GM15510 (cell line): ENCODE results near the gene IST1.

Experiments
- POLR2A ChIP-seq: IDR thresholded peaks from 3 replicates; pipeline ENCODE4 v1.6.1; 2011; ENCODE audit warnings: borderline replicate concordance; ENCODE audit not compliant: insufficient read length; ENCODE audit errors: extremely low read depth

Gene IST1

DNA sequence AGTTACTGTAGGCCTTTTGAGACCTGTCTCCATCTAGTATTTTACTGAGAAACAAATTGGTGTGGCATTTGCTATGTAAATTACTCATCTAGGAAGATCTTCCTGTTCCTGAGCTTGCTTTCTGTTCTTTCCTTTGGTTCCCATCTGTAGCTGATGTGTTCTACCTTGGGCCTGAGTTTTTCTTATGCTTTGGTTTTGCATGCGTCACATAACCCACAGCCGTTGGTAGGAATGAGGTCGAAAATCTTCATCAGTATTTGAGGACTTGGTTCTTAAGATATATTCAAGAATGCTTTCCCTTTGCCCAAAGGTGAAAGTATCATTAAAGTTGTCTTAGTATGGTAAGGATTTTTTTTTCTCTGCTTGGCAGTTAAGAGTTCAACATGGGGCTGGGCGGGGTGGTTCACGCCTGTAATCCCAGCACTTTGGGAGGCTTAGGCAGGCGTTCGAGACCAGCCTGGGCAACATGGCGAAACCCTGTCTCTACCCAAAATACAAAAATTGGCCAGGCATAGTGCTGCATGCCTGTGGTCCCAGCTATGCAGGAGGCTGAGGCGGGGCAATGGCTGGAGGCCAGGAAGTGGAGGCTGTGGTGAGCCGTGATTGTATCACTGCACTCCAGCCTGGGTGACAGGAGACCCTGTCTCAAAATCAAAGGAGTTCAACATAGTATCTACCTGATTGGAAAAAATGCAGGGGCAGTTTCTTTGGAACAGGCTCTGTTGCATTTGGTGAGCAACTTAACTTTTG is 28.8 kb downstream of the IST1 start:
- TF ChIP-seq POLR2A: no peak

DNA sequence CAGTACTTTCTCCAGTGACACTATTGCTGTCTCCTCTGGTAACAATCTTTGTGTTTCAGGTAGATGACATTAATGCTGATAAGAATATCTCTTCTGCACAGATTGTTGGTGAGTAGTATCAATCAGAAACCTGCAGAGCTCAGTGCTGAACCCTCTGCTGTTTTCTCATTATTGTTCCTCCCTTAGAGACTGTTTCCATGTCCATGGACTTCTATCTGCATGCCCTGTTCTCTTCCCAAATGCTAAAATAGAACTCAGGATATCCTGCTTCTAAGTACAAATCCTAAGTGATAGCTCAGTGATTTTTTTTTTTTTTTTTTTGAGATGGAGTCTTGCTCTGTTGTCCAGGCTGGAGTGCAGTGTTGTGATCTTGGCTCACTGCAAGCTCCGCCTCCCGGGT is 29.4 kb downstream of the IST1 start:
- TF ChIP-seq POLR2A: no peak

DNA sequence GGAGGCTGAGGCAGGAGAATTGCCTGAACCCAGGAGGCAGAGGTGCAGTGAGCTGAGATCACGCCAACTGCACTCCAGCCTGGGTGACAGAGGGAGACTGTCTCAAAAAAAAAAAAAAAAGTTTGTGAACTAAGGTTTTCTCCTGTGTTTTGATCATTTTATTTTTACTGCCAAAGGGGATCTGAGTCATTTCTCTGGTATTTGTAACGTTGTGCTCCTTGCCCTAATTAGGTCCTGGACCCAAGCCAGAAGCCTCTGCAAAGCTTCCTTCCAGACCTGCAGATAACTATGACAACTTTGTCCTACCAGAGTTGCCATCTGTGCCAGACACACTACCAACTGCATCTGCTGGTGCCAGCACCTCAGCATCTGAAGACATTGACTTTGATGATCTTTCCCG is 32.1 kb downstream of the IST1 start:
- TF ChIP-seq POLR2A: no peak

DNA sequence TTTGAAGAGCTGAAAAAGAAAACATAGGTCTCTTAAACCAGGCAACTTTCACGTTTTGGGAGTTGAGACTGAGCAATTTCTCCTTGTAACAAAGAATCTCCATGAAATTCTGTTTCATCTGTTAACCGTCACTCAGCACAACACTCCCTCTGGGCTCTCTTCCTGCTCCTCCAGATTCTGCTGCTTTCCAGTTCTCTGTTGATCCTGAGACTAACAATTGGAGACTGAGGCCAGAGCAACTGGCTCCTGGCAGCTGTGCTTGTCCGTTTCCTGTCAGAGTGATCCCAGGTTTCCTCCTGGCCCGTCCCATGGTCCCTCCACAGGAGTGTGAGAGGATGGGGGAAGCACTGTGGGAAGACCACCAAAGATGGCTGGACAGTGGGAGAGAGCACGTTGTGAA is 32.5 kb downstream of the IST1 start:
- no peak for TF ChIP-seq POLR2A

DNA sequence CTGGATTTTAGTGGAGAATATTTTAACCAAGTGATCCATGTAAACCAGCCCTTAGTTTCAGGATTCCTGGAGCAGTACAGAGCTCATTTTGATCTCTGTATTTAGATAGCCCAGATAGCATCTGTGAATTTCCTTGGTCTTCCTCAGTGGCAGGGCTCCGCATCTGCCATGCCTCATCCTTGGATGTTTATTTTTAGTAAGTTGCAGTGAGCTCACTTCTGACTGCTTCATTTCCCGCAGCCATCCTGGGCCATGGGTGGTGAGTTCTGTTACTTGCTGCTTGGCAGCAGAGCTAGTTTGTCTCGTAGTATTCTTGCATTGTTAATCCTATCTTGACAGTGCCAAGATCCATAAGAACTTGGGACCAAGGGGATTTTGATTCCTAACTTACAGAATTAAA is 33.7 kb downstream of the IST1 start:
- no peak for TF ChIP-seq POLR2A

DNA sequence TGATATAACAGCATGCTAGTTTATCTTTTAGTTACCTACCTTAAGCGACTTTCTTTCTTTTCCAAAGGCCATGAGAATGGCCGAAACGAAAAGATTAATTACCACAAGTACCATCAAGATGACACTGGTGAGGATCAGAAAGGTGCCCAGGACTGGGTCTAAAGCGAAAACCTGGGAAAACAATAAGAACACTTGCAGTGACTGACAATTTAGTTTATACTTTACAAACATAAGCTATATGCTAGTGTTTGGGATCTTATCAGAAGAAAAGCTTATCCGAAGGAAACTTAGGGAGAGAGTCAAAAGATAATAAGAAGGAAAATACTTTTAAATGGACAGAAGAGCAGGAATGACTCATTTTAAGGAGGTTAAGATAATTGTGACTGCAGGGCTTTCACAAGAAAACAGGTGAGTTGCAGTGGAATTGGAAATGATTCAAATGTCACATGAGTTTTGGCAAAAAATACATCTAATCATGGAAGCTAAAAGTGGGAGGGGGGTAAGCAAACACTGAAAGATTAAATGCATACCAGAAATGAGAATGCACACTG is 34.8 kb downstream of the IST1 start:
- TF ChIP-seq POLR2A: no peak

DNA sequence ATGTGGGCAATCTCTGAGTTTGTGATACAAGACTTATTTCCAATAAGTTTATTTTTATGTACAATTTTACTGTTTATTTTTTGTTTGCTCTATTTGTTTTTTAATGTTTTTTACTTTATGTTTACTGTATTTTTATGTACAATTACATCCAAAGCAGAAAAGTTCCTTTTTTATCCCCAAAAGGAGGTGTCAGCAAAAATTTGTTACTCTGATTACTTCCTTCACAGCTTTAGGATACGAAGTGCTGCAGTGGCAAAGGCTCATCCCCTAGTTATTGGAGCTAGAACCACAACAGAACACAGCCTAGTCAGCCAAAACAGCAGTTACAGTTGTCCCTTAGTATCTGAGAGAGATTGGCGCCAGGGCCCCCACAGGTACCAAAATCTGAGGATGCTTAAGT is 35.7 kb downstream of the IST1 start:
- TF ChIP-seq POLR2A: no peak

DNA sequence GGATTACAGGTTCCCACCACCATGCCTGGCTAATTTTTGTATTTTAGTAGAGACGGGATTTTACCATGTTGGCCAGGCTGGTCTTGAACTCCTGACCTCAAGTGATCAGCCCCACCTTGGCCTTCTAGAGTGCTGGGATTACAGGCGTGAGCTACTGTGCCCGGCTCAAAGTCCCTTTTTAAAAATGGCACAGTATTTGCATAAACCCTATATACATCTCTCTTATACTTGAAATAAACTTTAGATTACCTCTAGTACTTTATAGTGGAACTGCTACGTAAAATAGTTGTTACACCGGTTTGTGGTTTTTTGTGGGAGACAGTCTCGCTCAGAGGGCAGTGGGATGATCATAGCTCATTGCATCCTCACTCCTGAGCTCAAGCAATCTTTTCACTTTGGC is 36.3 kb downstream of the IST1 start:
- no peak for TF ChIP-seq POLR2A

DNA sequence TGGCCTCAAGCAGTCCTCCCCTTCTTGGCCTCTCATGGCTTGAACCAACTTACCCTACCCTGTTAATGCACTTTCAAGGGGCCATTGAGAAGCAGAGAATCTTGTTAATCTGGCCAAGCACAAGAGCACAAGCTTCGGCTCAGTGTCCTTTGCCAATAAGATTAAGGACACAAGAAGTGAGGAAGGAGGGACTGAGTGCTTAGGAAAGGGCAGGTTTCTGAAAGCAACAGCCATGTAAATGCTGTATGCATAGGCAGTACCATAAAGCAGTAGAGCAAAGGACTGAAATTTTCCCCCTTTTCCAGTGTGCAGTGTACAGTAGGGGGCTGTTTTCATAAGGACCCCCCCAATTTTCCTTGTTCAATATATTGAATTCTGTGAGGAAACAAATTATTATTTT is 37.7 kb downstream of the IST1 start:
- TF ChIP-seq POLR2A: no peak

DNA sequence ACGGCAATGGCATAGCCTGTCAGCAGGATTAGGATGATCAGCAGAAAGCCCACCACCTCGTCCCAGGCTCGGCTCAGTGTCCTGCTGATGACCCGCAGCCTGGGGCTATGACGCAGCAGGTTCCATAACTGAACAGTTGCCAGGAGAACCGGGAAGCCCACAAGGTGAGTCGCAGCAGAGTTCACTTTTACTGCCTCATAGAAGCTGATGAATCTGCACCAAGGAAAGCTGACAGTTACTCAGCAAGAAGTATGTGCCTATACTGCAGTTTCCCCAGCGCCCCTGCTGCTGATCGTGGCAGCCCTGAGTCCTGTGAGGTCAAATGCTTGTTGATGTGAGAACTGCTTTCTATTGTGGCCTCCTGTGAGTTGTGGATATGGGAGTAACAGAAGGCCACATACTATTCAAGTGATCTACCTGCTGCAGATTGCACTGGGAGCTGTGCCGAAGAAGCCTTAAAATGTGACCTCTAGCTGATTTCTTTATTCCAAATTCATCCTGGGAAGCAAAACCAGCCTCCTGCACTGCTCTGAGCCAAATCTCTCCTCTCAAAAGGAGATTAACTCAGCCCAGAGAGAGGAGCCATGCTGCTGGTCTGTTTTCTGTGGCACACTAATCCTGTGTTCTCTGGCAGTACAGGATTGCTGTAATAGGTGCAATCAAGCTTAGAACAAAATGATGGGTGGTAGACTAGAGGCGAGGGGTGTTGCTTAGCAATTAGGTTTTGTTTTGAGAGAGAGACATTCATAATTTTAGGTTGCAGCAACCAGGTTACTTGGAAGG is 38.8 kb downstream of the IST1 start:
- TF ChIP-seq POLR2A: no peak

DNA sequence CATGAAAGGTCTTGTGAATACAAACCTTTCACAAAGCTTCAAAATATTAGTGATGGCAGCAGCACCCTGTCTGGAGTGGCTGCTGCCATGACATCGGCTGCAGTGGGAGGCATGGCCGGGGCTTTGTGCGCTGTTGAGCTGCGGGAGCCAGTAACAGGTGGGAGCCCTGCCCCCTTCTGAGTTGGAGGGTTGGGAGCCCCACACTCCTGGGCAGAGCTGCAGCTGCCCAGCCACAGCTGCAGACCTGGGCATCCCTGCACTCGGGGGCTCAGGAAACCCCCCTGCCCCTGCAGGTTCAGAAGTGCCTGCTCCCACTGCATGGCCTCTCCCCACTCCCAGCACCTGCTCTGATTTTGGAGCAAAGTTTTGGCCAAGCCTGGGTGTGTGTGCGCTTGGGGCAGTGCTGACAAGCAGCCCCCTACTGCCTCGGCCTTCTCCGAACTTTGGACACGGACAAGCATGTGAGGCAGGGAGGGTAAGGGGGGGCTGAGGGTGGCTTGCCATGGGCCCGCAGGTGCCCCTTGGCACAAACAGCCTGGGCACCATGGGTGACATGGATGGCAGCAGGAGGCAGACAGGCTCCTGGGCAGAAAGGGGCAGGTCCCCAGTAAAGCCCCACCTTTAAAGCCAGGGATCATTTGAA is 42.7 kb downstream of the IST1 start:
- no peak for TF ChIP-seq POLR2A

DNA sequence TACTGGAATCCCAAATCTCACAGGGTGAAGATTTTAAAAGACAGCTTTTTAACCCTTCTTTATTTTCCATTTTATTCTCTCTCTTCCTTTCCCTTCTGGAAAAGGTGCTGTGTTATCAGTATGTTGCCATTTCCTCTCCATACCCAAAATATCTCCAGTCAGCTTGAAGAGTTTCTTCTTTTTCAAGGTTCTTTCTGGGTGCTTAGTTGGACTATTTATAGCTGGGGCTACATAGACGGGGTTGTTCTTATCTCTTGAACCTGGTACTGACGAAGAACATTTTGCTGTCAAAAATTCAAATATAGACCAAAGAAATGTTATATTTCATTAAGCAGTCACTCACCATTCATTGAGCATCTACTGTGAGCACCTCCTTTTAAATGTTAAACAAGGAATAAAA is 48.6 kb downstream of the IST1 start:
- no peak for TF ChIP-seq POLR2A

DNA sequence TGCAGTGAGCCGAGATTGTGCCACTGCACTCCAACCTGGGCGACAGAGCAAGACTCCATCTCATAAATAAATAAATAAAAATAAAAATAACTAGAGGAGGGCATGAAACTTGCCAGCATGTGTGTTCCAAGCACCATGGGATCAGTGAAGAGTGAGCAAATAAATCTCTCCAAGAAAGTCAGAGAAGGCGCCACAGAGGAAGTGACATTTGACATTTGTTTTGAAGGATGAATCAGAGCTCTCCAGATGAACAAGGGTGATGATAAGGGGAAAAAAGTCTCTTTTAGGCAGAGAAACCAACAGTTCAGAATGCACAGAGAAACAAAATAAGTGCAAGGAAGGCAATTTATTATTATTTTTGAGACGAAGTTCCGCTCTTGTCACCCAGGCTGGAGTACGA is 50.3 kb downstream of the IST1 start:
- TF ChIP-seq POLR2A: no peak

DNA sequence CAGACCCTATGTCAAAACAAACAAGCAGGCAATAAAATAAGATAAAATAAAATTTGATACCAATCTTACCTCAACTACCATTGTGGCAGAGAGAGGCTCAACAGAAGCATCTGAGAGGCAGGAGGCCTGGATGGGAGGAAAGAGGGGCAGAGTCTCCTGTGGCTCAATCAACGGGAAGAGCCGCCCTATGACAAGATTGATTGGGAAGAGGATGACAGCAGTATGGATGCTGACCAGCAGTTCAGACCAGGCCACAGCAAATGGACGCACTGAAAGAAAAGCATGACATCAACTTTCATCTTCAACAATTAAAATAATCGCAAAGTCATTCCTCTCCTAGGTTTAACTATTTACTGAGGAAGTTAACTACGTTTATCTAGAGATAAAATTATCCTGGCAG is 57.5 kb downstream of the IST1 start:
- no peak for TF ChIP-seq POLR2A

DNA sequence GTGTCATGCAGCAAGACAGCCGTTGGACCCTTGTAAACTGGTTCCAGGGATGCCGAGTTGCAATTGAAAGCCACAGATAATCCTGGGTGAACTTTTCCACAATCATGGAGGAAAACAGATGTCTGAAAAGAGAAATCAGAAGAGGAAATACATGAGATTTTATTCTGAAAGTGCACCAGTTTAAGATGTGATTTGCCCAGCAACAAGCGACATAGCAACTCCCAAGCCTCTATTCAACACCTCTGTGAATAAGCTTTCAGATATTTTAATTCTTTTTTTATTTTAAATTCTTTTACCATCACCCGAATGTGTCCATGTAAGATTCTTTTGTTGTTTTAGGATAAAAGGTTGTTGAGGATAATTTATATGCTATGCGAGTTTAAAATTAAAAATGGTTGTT is 58.8 kb downstream of the IST1 start:
- TF ChIP-seq POLR2A: no peak
